Mesendoderm (in vitro differentiated cells): ENCODE measurements around the gene ZNF322.

Source experiments
- DNase-seq: peaks from one replicate; pipeline ENCODE4 v3.0.0; 2013
- H2AK5ac ChIP-seq: 2 replicates; pipeline ENCODE4 v1.6.1; 2013; ENCODE audit warnings: low read length, inconsistent platforms
- H2BK120ac ChIP-seq: 2 replicates; pipeline ENCODE4 v1.6.1; 2013; ENCODE audit warnings: low read depth, mild to moderate bottlenecking, low read length, moderate library complexity, mixed read lengths
- H2BK15ac ChIP-seq: replicated peaks from 2 replicates; pipeline ENCODE4 v1.6.1; 2013; ENCODE audit warnings: low read depth, mild to moderate bottlenecking, moderate library complexity
- H2BK5ac ChIP-seq: 2 replicates; pipeline ENCODE4 v1.6.1; 2013; ENCODE audit warnings: low read length, inconsistent platforms
- H3K18ac ChIP-seq: 2 replicates; pipeline ENCODE4 v1.6.1; 2013; ENCODE audit warnings: mild to moderate bottlenecking, low read length, mixed read lengths
- H3K23ac ChIP-seq: one replicate; pipeline ENCODE4 v1.6.1; 2013; ENCODE audit warnings: low read length
- H3K27ac ChIP-seq: 2 replicates; pipeline ENCODE4 v1.5.1; 2013; ENCODE audit warnings: low read depth, mild to moderate bottlenecking, inconsistent platforms, low read length, moderate library complexity
- H3K27me3 ChIP-seq: 2 replicates; pipeline ENCODE4 v1.6.1; 2013; ENCODE audit warnings: low read length, control low read depth, mild to moderate bottlenecking, inconsistent platforms; ENCODE audit not compliant: insufficient read depth, poor library complexity
- H3K36me3 ChIP-seq: 2 replicates; pipeline ENCODE4 v1.6.1; 2013; ENCODE audit warnings: low read length, inconsistent platforms; ENCODE audit not compliant: control insufficient read depth, insufficient read depth
- H3K4ac ChIP-seq: one replicate; pipeline ENCODE4 v1.6.1; 2013; ENCODE audit warnings: low read depth, mild to moderate bottlenecking, low read length, moderate library complexity
- H3K4me1 ChIP-seq: 2 replicates; pipeline ENCODE4 v1.6.1; 2013; ENCODE audit warnings: low read depth, low read length, inconsistent platforms; ENCODE audit not compliant: control insufficient read depth
- H3K4me2 ChIP-seq: 2 replicates; pipeline ENCODE4 v1.6.1; 2013; ENCODE audit warnings: low read length
- H3K4me3 ChIP-seq: 2 replicates; pipeline ENCODE4 v1.5.1; 2013; ENCODE audit warnings: mild to moderate bottlenecking, low read length
- H3K56ac ChIP-seq: one replicate; pipeline ENCODE4 v1.6.1; 2013; ENCODE audit warnings: low read length
- H3K79me1 ChIP-seq: 2 replicates; pipeline ENCODE4 v1.6.1; 2013; ENCODE audit warnings: low read length, inconsistent platforms
- H3K79me2 ChIP-seq: 2 replicates; pipeline ENCODE4 v1.6.1; 2013; ENCODE audit warnings: mild to moderate bottlenecking, low read length; ENCODE audit not compliant: control insufficient read depth, insufficient read depth
- H3K9ac ChIP-seq: 2 replicates; pipeline ENCODE4 v1.6.1; 2013; ENCODE audit warnings: low read length, inconsistent platforms
- H4K5ac ChIP-seq: one replicate; pipeline ENCODE4 v1.6.1; 2013; ENCODE audit warnings: low read length
- H4K8ac ChIP-seq: one replicate; pipeline ENCODE4 v1.6.1; 2013; ENCODE audit warnings: low read depth, mild to moderate bottlenecking, control low read depth, low read length, moderate library complexity
- WGBS: extraction: QIAGEN DNeasy Blood & Tissue Kit; methylation state at CpG from one replicate; pipeline ENCODE4 v1.1.7; 2013; ENCODE audit warnings: low lambda C conversion rate, missing lambda C conversion rate; ENCODE audit not compliant: insufficient coverage; ENCODE audit errors: extremely low coverage; 5-methylcytosine and 5-hydroxymethylcytosine counted together

Gene ZNF322

GRCh38 chr6:26592649-26593048 is 66.9 kb downstream of the ZNF322 start:
- H3K56ac ChIP-seq = no peak overlapping the region
- no peak overlapping the region for H3K23ac ChIP-seq
- no peak overlapping the region for H2AK5ac ChIP-seq
- WGBS = no CpG with 5 or more reads among the region's 4 CpGs
- no peak overlapping the region for H4K5ac ChIP-seq
- DNase-seq = no peak
- no peak overlapping the region for H3K9ac ChIP-seq
- no peaks in the 10 kb centered on the region for H3K36me3 ChIP-seq
- H3K4me1 ChIP-seq = no peaks in the 10 kb centered on the region
- H3K27ac ChIP-seq = no peak overlapping the region
- peaks cover 2% of the 10 kb centered on the region for H3K79me1 ChIP-seq
- H3K4ac ChIP-seq = no peak overlapping the region
- H4K8ac ChIP-seq = no peak overlapping the region
- H2BK15ac ChIP-seq = no peak overlapping the region
- H3K4me3 ChIP-seq = no peak overlapping the region
- H2BK5ac ChIP-seq = no peak overlapping the region
- H3K79me2 ChIP-seq = peaks cover 3% of the 10 kb centered on the region
- no peak overlapping the region for H3K18ac ChIP-seq
- no peak overlapping the region for H3K4me2 ChIP-seq
- no peak overlapping the region for H2BK120ac ChIP-seq
- no peaks in the 10 kb centered on the region for H3K27me3 ChIP-seq

GRCh38 chr6:26588965-26589364 is 70.6 kb downstream of the ZNF322 start:
- no peak overlapping the region for H2AK5ac ChIP-seq
- H3K18ac ChIP-seq = no peak overlapping the region
- H4K8ac ChIP-seq = no peak overlapping the region
- no peak overlapping the region for H2BK15ac ChIP-seq
- no peaks in the 10 kb centered on the region for H3K4me1 ChIP-seq
- no peak overlapping the region for H3K4me2 ChIP-seq
- H3K9ac ChIP-seq = no peak overlapping the region
- no peaks in the 10 kb centered on the region for H3K36me3 ChIP-seq
- H3K56ac ChIP-seq = no peak overlapping the region
- no peak overlapping the region for H2BK5ac ChIP-seq
- H3K23ac ChIP-seq = no peak overlapping the region
- H3K4me3 ChIP-seq = no peak overlapping the region
- no peaks in the 10 kb centered on the region for H3K79me1 ChIP-seq
- no peak overlapping the region for H2BK120ac ChIP-seq
- WGBS = no CpG with 5 or more reads among the region's 21 CpGs
- H3K79me2 ChIP-seq = no peaks in the 10 kb centered on the region
- H3K27me3 ChIP-seq = no peaks in the 10 kb centered on the region
- H4K5ac ChIP-seq = no peak overlapping the region
- no peak for DNase-seq
- H3K27ac ChIP-seq = no peak overlapping the region
- no peak overlapping the region for H3K4ac ChIP-seq
